H1 (cell line): ENCODE data around the gene NFIC. TPM values are rescaled to one million over a fixed set of nuclear protein-coding genes. Genes with fewer than 3 reads are reported as not detected.

ENCODE experiments used
- CTCF ChIA-PET: fragments of 300-600 bp; sonication (Branson Sonifier 250); formaldehyde crosslinking; loops from one replicate; lab custom pipeline; 2021; ENCODE audit not compliant: partially characterized antibody; lab: Charles Lee
- POLR2A ChIA-PET: fragments of 300-600 bp; sonication (Branson Sonifier 250); formaldehyde crosslinking; loops from one replicate; lab custom pipeline; 2021; ENCODE audit warnings: inconsistent platforms; ENCODE audit not compliant: partially characterized antibody; lab: Charles Lee
- DNase-seq, 2 experiments: peaks; one replicate each; pipeline versions ENCODE4 v3.0.0 to v3.0.0-alpha.2; 2010 to 2022; ENCODE audit warnings: low spot score in 2 of 2, low read depth in 1 of 2, mixed read lengths in 1 of 2
- FAIRE-seq: peaks from 2 replicates; lab custom pipeline; 2011; peaks lifted over from hg19 to GRCh38; lab: Jason Lieb, UNC
- H2AFZ ChIP-seq: 2 replicates; pipeline ENCODE4 v1.8.1; 2012; ENCODE audit warnings: low read length, inconsistent platforms
- H2AK5ac ChIP-seq: 2 replicates; pipeline ENCODE4 v1.6.1; 2013; ENCODE audit warnings: low read depth, low read length
- H2BK120ac ChIP-seq: replicated peaks from 2 replicates; pipeline ENCODE3; 2013; ENCODE audit warnings: low read depth, low read length, inconsistent platforms
- H2BK12ac ChIP-seq: 2 replicates; pipeline ENCODE4 v1.6.1; 2013; ENCODE audit warnings: low read depth, low read length
- H2BK15ac ChIP-seq: 2 replicates; pipeline ENCODE4 v1.6.1; 2013; ENCODE audit warnings: low read length
- H2BK20ac ChIP-seq: 2 replicates; pipeline ENCODE4 v1.6.1; 2013; ENCODE audit warnings: low read length
- H2BK5ac ChIP-seq: 2 replicates; pipeline ENCODE4 v1.6.1; 2013; ENCODE audit warnings: low read depth, low read length
- H3K14ac ChIP-seq: 2 replicates; pipeline ENCODE4 v1.6.1; 2013; ENCODE audit warnings: inconsistent platforms; ENCODE audit not compliant: insufficient read length
- H3K18ac ChIP-seq: 2 replicates; pipeline ENCODE4 v1.6.1; 2013; ENCODE audit warnings: low read length; ENCODE audit errors: extremely low read depth
- H3K23ac ChIP-seq: 2 replicates; pipeline ENCODE4 v1.6.1; 2013; ENCODE audit warnings: inconsistent platforms; ENCODE audit not compliant: insufficient read length
- H3K23me2 ChIP-seq: 2 replicates; pipeline ENCODE4 v1.6.1; 2013; ENCODE audit warnings: low read depth, low read length
- H3K27ac ChIP-seq: 2 replicates; pipeline ENCODE4 v1.6.1; 2011; ENCODE audit warnings: low read depth, low read length, inconsistent platforms
- H3K27me3 ChIP-seq, 4 experiments: replicated peaks in 1 of 4; 1 replicate in 1 of 4; 2 replicates in 3 of 4; pipeline versions ENCODE4 v1.6.1 to v1.8.1; 2011 to 2013; ENCODE audit warnings: low read length in 3 of 4, mild to moderate bottlenecking in 3 of 4, inconsistent platforms in 2 of 4, mixed read lengths in 2 of 4, moderate library complexity in 1 of 4; ENCODE audit not compliant: control insufficient read depth in 3 of 4, insufficient read depth in 3 of 4; ENCODE audit errors: extremely low read depth in 1 of 4
- H3K36me3 ChIP-seq, 4 experiments: 2 replicates each; pipeline versions ENCODE4 v1.6.1 to v1.8.1; 2011 to 2013; ENCODE audit warnings: mild to moderate bottlenecking in 4 of 4, low read length in 3 of 4, moderate library complexity in 2 of 4, control low read depth in 1 of 4, inconsistent platforms in 1 of 4; ENCODE audit not compliant: insufficient read depth in 4 of 4, control insufficient read depth in 2 of 4
- H3K4ac ChIP-seq: replicated peaks from 2 replicates; pipeline ENCODE3; 2013; ENCODE audit warnings: low read length, low read depth, mixed read lengths, inconsistent platforms; ENCODE audit not compliant: insufficient read length
- H3K4me1 ChIP-seq, 4 experiments: replicated peaks in 1 of 4; 1 replicate in 1 of 4; 2 replicates in 3 of 4; pipeline versions ENCODE4 v1.6.1 to v1.8.1; 2011 to 2013; ENCODE audit warnings: low read length in 3 of 4, inconsistent platforms in 2 of 4, mixed read lengths in 1 of 4; ENCODE audit not compliant: insufficient read depth in 4 of 4, control insufficient read depth in 3 of 4
- H3K4me2 ChIP-seq, 2 experiments: 2 replicates each; pipeline versions ENCODE4 v1.6.1 to v1.8.1; 2011 to 2013; ENCODE audit warnings: low read depth in 2 of 2, low read length in 2 of 2, control low read depth in 1 of 2, inconsistent platforms in 1 of 2, mild to moderate bottlenecking in 1 of 2; ENCODE audit not compliant: insufficient read depth in 1 of 2
- H3K4me3 ChIP-seq, 4 experiments: fragments of 200-600, 300-600 bp in 1 of 4; sonication (generic), shearing (Covaris generic), sonication (Bioruptor Twin) in 1 of 4; 2 replicates each; pipeline versions ENCODE4 v1.5.1 to v1.8.1; 2011 to 2016; ENCODE audit warnings: low read length in 4 of 4, low read depth in 3 of 4, control low read depth in 2 of 4, inconsistent platforms in 2 of 4, mild to moderate bottlenecking in 2 of 4, mixed read lengths in 1 of 4, moderate library complexity in 1 of 4; ENCODE audit not compliant: insufficient read depth in 2 of 4; ENCODE audit errors: extremely low read depth in 1 of 4
- H3K56ac ChIP-seq: replicated peaks from 2 replicates; pipeline ENCODE3; 2013; ENCODE audit warnings: low read depth, mild to moderate bottlenecking, mixed read lengths, low read length, inconsistent platforms; ENCODE audit not compliant: insufficient read length
- H3K79me1 ChIP-seq: 2 replicates; pipeline ENCODE4 v1.6.1; 2013; ENCODE audit warnings: low read depth, low read length, control low read depth
- H3K79me2 ChIP-seq, 2 experiments: 2 replicates each; pipeline versions ENCODE4 v1.6.1 to v1.8.1; 2012 to 2013; ENCODE audit warnings: low read length in 2 of 2, mild to moderate bottlenecking in 2 of 2, inconsistent platforms in 1 of 2; ENCODE audit not compliant: insufficient read depth in 2 of 2, control insufficient read depth in 1 of 2
- H3K9ac ChIP-seq, 4 experiments: replicated peaks in 1 of 4; 1 replicate in 1 of 4; 2 replicates in 3 of 4; pipeline versions ENCODE4 v1.6.1 to v1.8.1; 2011 to 2013; ENCODE audit warnings: low read depth in 3 of 4, low read length in 3 of 4, control low read depth in 2 of 4, mild to moderate bottlenecking in 2 of 4, moderate library complexity in 2 of 4, inconsistent platforms in 1 of 4; ENCODE audit errors: extremely low read depth in 1 of 4
- H3K9me3 ChIP-seq, 2 experiments: 2 replicates each; pipeline versions ENCODE4 v1.6.1 to v1.8.1; 2012 to 2013; ENCODE audit warnings: mild to moderate bottlenecking in 2 of 2, moderate library complexity in 2 of 2, control low read depth in 1 of 2, inconsistent platforms in 1 of 2, low read depth in 1 of 2, low read length in 1 of 2, mixed read lengths in 1 of 2; ENCODE audit not compliant: insufficient read depth in 2 of 2
- H4K20me1 ChIP-seq, 2 experiments: replicated peaks in 1 of 2; 2 replicates each; pipeline versions ENCODE3 to v1.8.1; 2011 to 2013; ENCODE audit warnings: inconsistent platforms in 2 of 2, low read length in 2 of 2, mild to moderate bottlenecking in 1 of 2; ENCODE audit not compliant: insufficient read depth in 2 of 2, control insufficient read depth in 1 of 2
- H4K5ac ChIP-seq: 2 replicates; pipeline ENCODE4 v1.6.1; 2013; ENCODE audit warnings: low read length, low read depth, mixed read lengths, inconsistent platforms; ENCODE audit not compliant: insufficient read length
- H4K8ac ChIP-seq: 2 replicates; pipeline ENCODE4 v1.8.0; 2013; ENCODE audit warnings: mild to moderate bottlenecking, moderate library complexity, low read length, inconsistent platforms; ENCODE audit not compliant: insufficient read depth; ENCODE audit errors: extremely low read depth
- H4K91ac ChIP-seq: replicated peaks from 2 replicates; pipeline ENCODE3; 2013; ENCODE audit warnings: low read length, mixed read lengths, inconsistent platforms; ENCODE audit not compliant: insufficient read length
- CREB1 ChIP-seq: IDR thresholded peaks from 2 replicates; pipeline ENCODE4 v1.6.1; 2012; ENCODE audit warnings: inconsistent platforms
- HDAC6 ChIP-seq: IDR thresholded peaks from one replicate; pipeline ENCODE4 v1.7.1; 2012; ENCODE audit warnings: low read depth, mild to moderate bottlenecking, inconsistent platforms, low read length, moderate library complexity
- POLR2A ChIP-seq, 2 experiments: IDR thresholded peaks; 1 replicate in 1 of 2; 2 replicates in 1 of 2; pipeline ENCODE4 v1.6.1; 2011; ENCODE audit warnings: low read depth in 2 of 2, low read length in 2 of 2, mild to moderate bottlenecking in 2 of 2; ENCODE audit errors: control extremely low read depth in 1 of 2
- RFX5 ChIP-seq: IDR thresholded peaks from 2 replicates; pipeline ENCODE4 v1.6.1; 2011; ENCODE audit warnings: low read depth, low read length, improper control_type of control experiment, borderline replicate concordance
- TBP ChIP-seq: IDR thresholded peaks from 2 replicates; pipeline ENCODE4 v1.6.1; 2011; ENCODE audit warnings: low read depth, low read length, improper control_type of control experiment
- WGBS, 2 experiments: shearing (Covaris generic) in 1 of 2; methylation state at CpG; one replicate each; pipeline versions ENCODE4 v1.1.6 to v1.1.7; 2013 to 2015; ENCODE audit warnings: low lambda C conversion rate in 2 of 2, mixed read lengths in 2 of 2, inconsistent platforms in 1 of 2, low coverage in 1 of 2, missing lambda C conversion rate in 1 of 2; ENCODE audit not compliant: insufficient replicate concordance in 2 of 2, insufficient coverage in 1 of 2, insufficient read length in 1 of 2; ENCODE audit errors: extremely low coverage in 1 of 2, missing lambda C conversion rate in 1 of 2; 5-methylcytosine and 5-hydroxymethylcytosine counted together
- polyA plus RNA-seq, 7 experiments: library from polyadenylated mRNA; depleted of rRNA in 3 of 7; stranded (reverse) in 5 of 7; unstranded in 2 of 7; fragments of >200 nt in 5 of 7; fragments of 200-250 nt in 2 of 7; gene quantifications; 1 replicate in 5 of 7; 2 replicates in 1 of 7; 4 replicates in 1 of 7; pipeline versions ENCODE4 v1.2.1 to v1.2.3, GENCODE V29; 2011 to 2013; ENCODE audit warnings: missing spikeins in 2 of 7, mixed read lengths in 2 of 7
- total RNA-seq: library from RNA; stranded (reverse); fragmentation: NEBNext Ultra II Directional; extraction: Animal tissue kit (Norgen Biotek cat#: 25700); gene quantifications from 2 replicates; pipeline ENCODE4 v1.2.1, GENCODE V29; 2021

Gene NFIC
- total and polyA plus RNA-seq, 2 of the 8 experiments (the other 6 are each of a cell fraction or from before 2014, with no cell fraction given): 0.56 to 3.2 TPM

GRCh38 chr19:3316659-3317207 lies 49.6 kb upstream of the NFIC start:
- Histone ChIP-seq H4K5ac (no peak overlapping the region), H2AK5ac (no peak overlapping the region)

More at GRCh38 chr19:3316659-3317207, 49.6 kb upstream of the NFIC start:
- Histone ChIP-seq H2AFZ (no peak overlapping the region), H4K20me1 (no peaks in the 10 kb centered on the region), H3K4me2 (no peak overlapping the region), H4K91ac (no peak overlapping the region), H3K27ac (no peak overlapping the region), H2BK5ac (no peak overlapping the region), H2BK120ac (no peak overlapping the region), H3K4ac (no peak overlapping the region), H2BK12ac (no peak overlapping the region), H3K79me1 (no peaks in the 10 kb centered on the region), H2BK15ac (no peak overlapping the region), H3K14ac (no peak overlapping the region), H3K36me3 (no peaks in the 10 kb centered on the region), H3K27me3 (no peaks in the 10 kb centered on the region; a peak in 1 of 7 replicates), H3K4me1 (0 out of 7 replicates have a peak, but pooled peaks cover 0 to 2% (median 0%) of the 10 kb centered on the region in 4 experiments), H3K4me3 (no peak overlapping the region), H3K18ac (no peak overlapping the region), H3K56ac (no peak overlapping the region), H3K79me2 (no peaks in the 10 kb centered on the region), H3K23ac (no peak overlapping the region), H2BK20ac (no peak overlapping the region), H3K9ac (no peak overlapping the region), H4K8ac (peak overlapping the region; percentile 51; the same call in 1 of the 2 replicates), H3K9me3 (no peaks in the 10 kb centered on the region), H3K23me2 (no peaks in the 10 kb centered on the region)
- no peak for FAIRE-seq
- WGBS, 2 experiments: 93% methylated on average over 5 of the region's 5 CpGs; no CpG with 5 or more reads in 1 of the 2 experiments
- TF ChIP-seq POLR2A (IDR thresholded peaks at IDR 0.05; ENCODE audit: control extremely low read depth in 1 of 2, low read depth in 2 of 2, low read length in 2 of 2) (no peak), TBP (no peak), RFX5 (no peak), HDAC6 (no peak), CREB1 (no peak)
- POLR2A ChIA-PET: interaction anchor here (0.9 to 1.1 kb wide), 2 partner anchors 9 to 10 kb away, joined by 3 to 4 read pairs; no protein-coding TSS in a partner anchor
- no peak for DNase-seq
- CTCF ChIA-PET: interaction anchor here (0.6 to 7.2 kb wide), 4 partner anchors 12 to 95 kb away, joined by 3 to 48 read pairs (median 3); no protein-coding TSS in a partner anchor
